Thoracic aorta (tissue), 2 donors: ENCODE results near the gene EMSY. TPM values are rescaled to one million over a fixed set of nuclear protein-coding genes. Genes with fewer than 3 reads are reported as not detected.

Source experiments
- ATAC-seq: fragments of 150-250 bp; one replicate; pipeline ENCODE4 v1.8.0; 2017; ENCODE audit warnings: low read depth; ENCODE audit not compliant: insufficient number of reproducible peaks, low FRiP score
- DNase-seq: peaks from one replicate; pipeline ENCODE4 v3.0.0-alpha.2; 2020; ENCODE audit warnings: low spot score
- H3K27ac ChIP-seq, 2 donors: fragments of 200-600 bp; sonication (generic); 1 replicate in 1 of 2; 2 replicates in 1 of 2; pipeline ENCODE4 v1.5.1; 2016; ENCODE audit warnings: mild to moderate bottlenecking in 2 of 2, moderate library complexity in 2 of 2
- H3K27me3 ChIP-seq: fragments of 200-600 bp; sonication (generic); replicated peaks from 2 replicates; pipeline ENCODE4 v1.6.0; 2016; ENCODE audit warnings: mild to moderate bottlenecking; ENCODE audit not compliant: insufficient read depth
- H3K36me3 ChIP-seq: fragments of 200-600 bp; sonication (generic); one replicate; pipeline ENCODE4 v1.5.1; 2016
- H3K4me1 ChIP-seq, 2 donors: fragments of 200-600 bp; sonication (generic); 1 replicate in 1 of 2; 2 replicates in 1 of 2; pipeline versions ENCODE4 v1.5.1 to v1.6.0; 2016; ENCODE audit warnings: low read depth in 2 of 2, mild to moderate bottlenecking in 1 of 2; ENCODE audit not compliant: control insufficient read depth in 1 of 2
- H3K4me3 ChIP-seq: fragments of 200-600 bp; sonication (generic); 2 replicates; pipeline ENCODE4 v1.5.1; 2016; ENCODE audit warnings: mild to moderate bottlenecking
- H3K9me3 ChIP-seq: fragments of 200-600 bp; sonication (generic); 2 replicates; pipeline ENCODE4 v1.5.1; 2016
- total RNA-seq, 2 donors: library from RNA; depleted of rRNA; stranded (reverse); fragments of >200 nt; gene quantifications; one replicate each; pipeline versions ENCODE4 v1.1.0 to v1.2.3, GENCODE V29; 2016
- TF ChIP-seq, protein P1 (sequence below): fragments of 200-600 bp; sonication (generic); IDR thresholded peaks from one replicate; pipeline ENCODE4 v1.5.1; 2019; ENCODE audit warnings: antibody characterized with exemption

Gene EMSY
- total RNA-seq, 2 donors from 2014 or later: 53.5 to 73.2 TPM

DNA sequence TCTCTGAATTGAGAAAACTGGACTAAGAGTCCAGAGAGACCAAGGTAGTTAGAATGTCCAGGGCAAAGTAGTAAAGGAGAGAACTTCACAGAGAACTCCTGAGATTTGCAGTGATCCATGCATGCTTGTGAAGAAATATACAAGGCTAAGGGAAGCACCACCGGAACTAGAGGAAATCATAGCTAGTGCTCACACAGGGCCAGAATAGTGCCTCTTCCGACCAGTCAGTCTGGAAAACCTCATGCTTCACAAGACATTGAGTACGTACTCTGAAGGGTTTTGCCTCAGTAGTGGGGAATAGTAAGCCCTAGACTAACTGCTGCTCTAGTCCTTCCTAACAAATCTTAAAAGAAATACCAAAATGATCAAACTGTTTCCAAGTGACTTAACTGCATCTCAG is 117.7 kb downstream of the EMSY start:
- ATAC-seq: no peak

DNA sequence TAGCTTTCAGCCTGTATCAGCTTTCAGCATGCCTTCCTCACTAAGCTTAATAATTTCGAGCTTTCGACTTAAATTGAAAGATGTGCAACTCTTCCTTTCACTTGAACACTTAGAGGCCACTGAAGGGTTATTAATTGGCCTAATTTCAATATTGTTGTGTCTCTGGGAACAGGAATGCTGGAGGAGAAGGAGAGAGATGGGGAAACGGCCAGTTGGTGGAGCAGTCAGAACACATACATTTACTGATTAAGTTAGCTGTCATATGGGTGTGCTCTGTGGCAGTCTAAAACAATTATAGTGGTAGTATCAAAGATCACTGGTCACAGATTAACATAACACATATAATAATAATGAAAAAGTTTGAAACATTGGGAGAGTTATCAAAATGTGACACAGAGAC is 119.5 kb downstream of the EMSY start:
- H3K9me3 ChIP-seq: no peaks in the 10 kb centered on the region
- H3K36me3 ChIP-seq: no peaks in the 10 kb centered on the region
- ATAC-seq (no peak), DNase-seq (no peak)
- no peaks in the 10 kb centered on the region for H3K4me1 ChIP-seq
- H3K4me3 ChIP-seq: no peak overlapping the region
- TF ChIP-seq, protein P1, sequence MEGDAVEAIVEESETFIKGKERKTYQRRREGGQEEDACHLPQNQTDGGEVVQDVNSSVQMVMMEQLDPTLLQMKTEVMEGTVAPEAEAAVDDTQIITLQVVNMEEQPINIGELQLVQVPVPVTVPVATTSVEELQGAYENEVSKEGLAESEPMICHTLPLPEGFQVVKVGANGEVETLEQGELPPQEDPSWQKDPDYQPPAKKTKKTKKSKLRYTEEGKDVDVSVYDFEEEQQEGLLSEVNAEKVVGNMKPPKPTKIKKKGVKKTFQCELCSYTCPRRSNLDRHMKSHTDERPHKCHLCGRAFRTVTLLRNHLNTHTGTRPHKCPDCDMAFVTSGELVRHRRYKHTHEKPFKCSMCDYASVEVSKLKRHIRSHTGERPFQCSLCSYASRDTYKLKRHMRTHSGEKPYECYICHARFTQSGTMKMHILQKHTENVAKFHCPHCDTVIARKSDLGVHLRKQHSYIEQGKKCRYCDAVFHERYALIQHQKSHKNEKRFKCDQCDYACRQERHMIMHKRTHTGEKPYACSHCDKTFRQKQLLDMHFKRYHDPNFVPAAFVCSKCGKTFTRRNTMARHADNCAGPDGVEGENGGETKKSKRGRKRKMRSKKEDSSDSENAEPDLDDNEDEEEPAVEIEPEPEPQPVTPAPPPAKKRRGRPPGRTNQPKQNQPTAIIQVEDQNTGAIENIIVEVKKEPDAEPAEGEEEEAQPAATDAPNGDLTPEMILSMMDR: no peak
- no peak overlapping the region for H3K27ac ChIP-seq
- no peaks in the 10 kb centered on the region for H3K27me3 ChIP-seq

More for the DNA sequence above, 117.7 kb downstream of the EMSY start:
- Histone ChIP-seq H3K27ac (no peak overlapping the region), H3K9me3 (no peaks in the 10 kb centered on the region), H3K4me3 (no peak overlapping the region), H3K4me1 (no peaks in the 10 kb centered on the region), H3K27me3 (no peaks in the 10 kb centered on the region), H3K36me3 (no peaks in the 10 kb centered on the region)
- no peak for DNase-seq
- TF ChIP-seq, protein P1: no peak

GRCh38 chr11:76566811-76567210 is 122.0 kb downstream of the EMSY start:
- ATAC-seq: no peak
- TF ChIP-seq, protein P1: no peak

GRCh38 chr11:76567261-76567660 is 122.4 kb downstream of the EMSY start:
- Histone ChIP-seq H3K4me1 (no peaks in the 10 kb centered on the region), H3K27ac (no peak overlapping the region), H3K9me3 (no peaks in the 10 kb centered on the region), H3K36me3 (no peaks in the 10 kb centered on the region), H3K4me3 (no peak overlapping the region), H3K27me3 (no peaks in the 10 kb centered on the region)
- TF ChIP-seq, protein P1: no peak
- ATAC-seq (no peak), DNase-seq (no peak)

More at GRCh38 chr11:76566811-76567210, 122.0 kb downstream of the EMSY start:
- H3K4me1 ChIP-seq: no peaks in the 10 kb centered on the region
- no peak overlapping the region for H3K27ac ChIP-seq
- no peak for DNase-seq
- H3K4me3 ChIP-seq: no peak overlapping the region
- no peaks in the 10 kb centered on the region for H3K9me3 ChIP-seq
- H3K27me3 ChIP-seq: no peaks in the 10 kb centered on the region
- H3K36me3 ChIP-seq: no peaks in the 10 kb centered on the region

- no peak for DNase-seq
- Histone ChIP-seq H3K27me3 (no peaks in the 10 kb centered on the region), H3K9me3 (no peaks in the 10 kb centered on the region), H3K27ac (no peak overlapping the region), H3K4me3 (no peak overlapping the region), H3K4me1 (no peaks in the 10 kb centered on the region), H3K36me3 (no peaks in the 10 kb centered on the region)
- ATAC-seq: no peak
- TF ChIP-seq, protein P1: no peak
Measured at GRCh38 chr11:76568139-76568538, 123.3 kb downstream of the EMSY start.
